ENCODE measurements around the gene NGFR.
"Not testable (repeated sequence)": the region's sequence is repeated elsewhere in the genome, so short reads cannot be mapped to it uniquely, and the experiment has no call there.

The NGFR gene

GRCh38 chr17:49496867-49497147 lies 1.7 kb downstream of the NGFR start:
- no peak for DNase-seq

GRCh38 chr17:49497148-49498028 lies 2.3 kb downstream of the NGFR start:
- DNase-seq = peak; percentile 52

GRCh38 chr17:49498029-49498615 lies 3.0 kb downstream of the NGFR start:
- peak; percentile 35 for DNase-seq

GRCh38 chr17:49501496-49501895 lies 6.4 kb downstream of the NGFR start:
- DNase-seq = peak; percentile 12

GRCh38 chr17:49502254-49502653 lies 7.2 kb downstream of the NGFR start:
- DNase-seq = no peak

GRCh38 chr17:49502680-49503079 lies 7.6 kb downstream of the NGFR start:
- not testable (repeated sequence) for DNase-seq

GRCh38 chr17:49504369-49504768 lies 9.3 kb downstream of the NGFR start:
- no peak for DNase-seq

- no peak for DNase-seq
These were observed 10.8 kb downstream of the NGFR start for GRCh38 chr17:49505854-49506253.

GRCh38 chr17:49506282-49506681 lies 11.2 kb downstream of the NGFR start:
- no peak for DNase-seq

GRCh38 chr17:49508061-49508865 lies 13.2 kb downstream of the NGFR start:
- peak; percentile 94 for DNase-seq

- peak; percentile 72 for DNase-seq
These were observed 13.9 kb downstream of the NGFR start for GRCh38 chr17:49508866-49509587.

- DNase-seq = no peak
These were observed 14.5 kb downstream of the NGFR start for GRCh38 chr17:49509588-49509917.

- DNase-seq = peak; percentile 9
These were observed 15.1 kb downstream of the NGFR start for GRCh38 chr17:49510059-49510719.

- no peak for DNase-seq
These were observed 15.6 kb downstream of the NGFR start for GRCh38 chr17:49510720-49511110.

- DNase-seq = no peak
These were observed 16.7 kb downstream of the NGFR start for GRCh38 chr17:49511810-49512209.

- DNase-seq = no peak
These were observed 17.4 kb downstream of the NGFR start for GRCh38 chr17:49512296-49513043.

- no peak for DNase-seq
These were observed 17.9 kb downstream of the NGFR start for GRCh38 chr17:49513044-49513395.

GRCh38 chr17:49513641-49514040 lies 18.5 kb downstream of the NGFR start:
- DNase-seq = no peak

- peak; percentile 38 for DNase-seq
These were observed 19.1 kb downstream of the NGFR start for GRCh38 chr17:49514071-49514721.

GRCh38 chr17:49515196-49515770 lies 20.2 kb downstream of the NGFR start:
- DNase-seq = peak; percentile 93

- DNase-seq = peak; percentile 22
These were observed 21.1 kb downstream of the NGFR start for GRCh38 chr17:49516180-49516579.

Data from NCI-H2171 treated with DMSO at 0.1 percent for 48 hours (cell line).